ENCODE measurements around the gene TIMM22.

TIMM22 gene

DNA sequence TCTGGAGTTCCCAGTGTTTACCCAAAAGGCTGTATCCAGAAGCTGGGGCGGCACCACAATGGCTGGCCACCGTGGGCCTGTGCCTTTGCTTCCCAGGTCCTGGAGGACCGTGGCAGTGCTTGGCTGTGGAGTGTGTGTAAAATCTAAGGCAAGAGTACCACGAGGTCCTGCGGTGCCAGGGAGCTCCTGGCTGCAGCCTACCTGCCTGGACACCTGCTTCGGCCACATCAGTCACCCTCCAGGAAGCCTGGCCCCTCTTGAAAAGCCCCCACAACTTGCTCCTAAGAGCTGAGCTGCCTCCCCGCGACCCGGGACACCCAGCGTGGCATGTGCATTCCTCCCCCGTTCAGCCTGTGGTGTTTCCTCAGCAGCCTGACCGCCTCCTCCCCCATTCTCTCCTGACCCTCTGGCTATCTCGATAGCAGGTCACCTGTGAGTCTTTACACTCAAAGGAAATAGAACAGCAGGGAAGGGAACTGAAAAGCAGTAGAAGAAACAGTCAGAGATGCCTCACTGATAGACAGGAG is 7.9 kb downstream of the TIMM22 start:
- no peak for DNase-seq (ENCODE audit: extremely low read depth, low read depth)

GRCh38 chr17:1005361-1005946 is 8.5 kb downstream of the TIMM22 start:
- no peak for TF ChIP-seq CTCF (IDR thresholded peaks at IDR 0.05; ENCODE audit: low read depth, low read length)
- peak; percentile 62 for DNase-seq (ENCODE audit: extremely low read depth, low read depth)

More for the DNA sequence above, 7.9 kb downstream of the TIMM22 start:
- TF ChIP-seq CTCF (IDR thresholded peaks at IDR 0.05; ENCODE audit: low read depth, low read length): no peak

DNA sequence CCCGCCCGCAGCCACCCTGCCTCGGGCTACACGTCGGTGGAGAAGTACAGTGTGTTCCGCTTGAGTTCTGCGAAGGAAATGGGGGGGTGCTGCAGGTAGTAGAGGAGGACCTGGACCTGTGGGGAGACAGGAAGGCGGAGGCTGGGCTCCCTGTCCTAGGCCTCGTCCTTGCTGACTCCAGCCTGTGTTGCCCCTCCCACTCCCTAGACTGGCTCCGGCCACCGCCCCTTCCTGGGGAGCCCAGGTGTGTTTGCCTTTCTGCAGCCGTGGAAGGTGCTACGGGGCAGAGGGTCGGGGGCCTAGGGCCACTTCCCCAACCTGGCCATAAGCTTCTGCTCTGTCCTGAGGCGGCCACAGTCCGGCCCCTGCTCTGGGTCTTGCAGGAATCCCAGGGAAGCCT is 9.1 kb downstream of the TIMM22 start:
- TF ChIP-seq CTCF (IDR thresholded peaks at IDR 0.05; ENCODE audit: low read depth, low read length): no peak
- no peak for DNase-seq (ENCODE audit: extremely low read depth, low read depth)

- no peak for TF ChIP-seq CTCF (IDR thresholded peaks at IDR 0.05; ENCODE audit: low read depth, low read length)
- DNase-seq (ENCODE audit: extremely low read depth, low read depth): no peak
Measured at GRCh38 chr17:1007310-1008007, 10.5 kb downstream of the TIMM22 start.

GRCh38 chr17:1008008-1008761 is 11.3 kb downstream of the TIMM22 start:
- DNase-seq (ENCODE audit: extremely low read depth, low read depth): no peak
- TF ChIP-seq CTCF (IDR thresholded peaks at IDR 0.05; ENCODE audit: low read depth, low read length): no peak

GRCh38 chr17:1009229-1010085 is 12.5 kb downstream of the TIMM22 start:
- TF ChIP-seq CTCF (IDR thresholded peaks at IDR 0.05; ENCODE audit: low read depth, low read length): no peak
- DNase-seq (ENCODE audit: extremely low read depth, low read depth): no peak

All from AG09319 (cell line).